HCT116 (cell line): Measurements from ENCODE around the gene SRSF3.

Source experiments
- CEBPB ChIP-seq: IDR thresholded peaks from 2 replicates; pipeline ENCODE4 v1.6.1; 2012; ENCODE audit warnings: low read depth
- CTCF ChIP-seq, 3 experiments: fragments of 200-600 bp in 1 of 3; sonication (generic) in 1 of 3; IDR thresholded peaks in 2 of 3; conservative IDR thresholded peaks in 1 of 3; 2 replicates each; pipeline ENCODE4 v1.5.1; 2012 to 2017; ENCODE audit warnings: low read depth in 2 of 3, low read length in 2 of 3, antibody characterized with exemption in 1 of 3, borderline replicate concordance in 1 of 3, control low read depth in 1 of 3, mild to moderate bottlenecking in 1 of 3, mixed read lengths in 1 of 3, mixed run types in 1 of 3, moderate library complexity in 1 of 3; ENCODE audit not compliant: insufficient read depth in 1 of 3
- POLR2A ChIP-seq: IDR thresholded peaks from 2 replicates; pipeline ENCODE4 v1.7.0; 2011; ENCODE audit warnings: borderline replicate concordance; ENCODE audit not compliant: insufficient read depth, insufficient read length; ENCODE audit errors: extremely low read depth
- POLR2AphosphoS5 ChIP-seq: IDR thresholded peaks from 2 replicates; pipeline ENCODE4 v1.6.1; 2011; ENCODE audit warnings: mild to moderate bottlenecking, low read depth, low read length, moderate library complexity
- REST ChIP-seq: IDR thresholded peaks from 2 replicates; pipeline ENCODE4 v1.6.1; 2012; ENCODE audit warnings: low read depth
- ZNF274 ChIP-seq: fragments of 200-500 bp; sonication (Bioruptor generic); IDR thresholded peaks from 2 replicates; pipeline ENCODE4 v1.6.1; 2014; ENCODE audit warnings: mild to moderate bottlenecking, low read depth, low read length, inconsistent platforms

GRCh38 chr6:36605143-36605542 is 11.0 kb downstream of the SRSF3 start:
- TF ChIP-seq POLR2AphosphoS5: no peak; the same call in 1 of the 2 replicates
- TF ChIP-seq CTCF (IDR thresholded peaks at IDR 0.05 in 2 of 3, conservative IDR thresholded peaks at IDR 0.05 in 1 of 3; ENCODE audit: borderline replicate concordance in 1 of 3, insufficient read depth in 1 of 3, low read depth in 2 of 3, low read length in 2 of 3): no peak
- no peak for TF ChIP-seq REST
- TF ChIP-seq ZNF274: no peak
- TF ChIP-seq POLR2A: no peak
- no peak for TF ChIP-seq CEBPB
